GM19372 (cell line): ENCODE data around the gene CFAP97D2.
"Not testable (repeated sequence)": the region's sequence is repeated elsewhere in the genome, so short reads cannot be mapped to it uniquely, and the experiment has no call there.

Source experiments
- ATAC-seq: cut with Tn5 transposase; IDR thresholded peaks from one replicate; pipeline ENCODE4 v1.9.1; 2021; ENCODE audit warnings: mild to moderate bottlenecking, low read depth, moderate library complexity; ENCODE audit not compliant: unreplicated experiment

The CFAP97D2 gene

GRCh38 chr13:114230117-114230516, 51.1 kb downstream of the CFAP97D2 start:
- ATAC-seq = no peak

- no peak for ATAC-seq
Measured at GRCh38 chr13:114230575-114230974, 51.5 kb downstream of the CFAP97D2 start.

DNA sequence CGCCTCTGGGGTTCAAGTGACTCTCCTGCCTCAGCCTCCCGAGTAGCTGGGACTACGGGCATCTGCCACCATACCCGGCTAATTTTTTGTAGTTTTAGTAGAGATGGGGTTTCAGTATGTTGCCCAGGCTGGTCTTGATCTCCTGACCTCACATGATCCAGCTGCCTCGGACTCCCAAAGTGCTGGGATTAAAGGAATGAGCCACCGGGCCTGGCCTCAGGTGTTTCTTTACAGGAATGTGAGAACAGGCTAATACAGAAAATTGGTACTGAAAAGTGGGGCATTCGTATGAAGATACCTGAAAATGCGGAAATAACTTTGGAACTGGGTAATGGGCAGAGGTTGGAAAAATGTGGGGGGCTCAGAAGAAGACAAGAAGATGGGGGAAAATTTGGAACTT, 52.8 kb downstream of the CFAP97D2 start:
- no peak for ATAC-seq

DNA sequence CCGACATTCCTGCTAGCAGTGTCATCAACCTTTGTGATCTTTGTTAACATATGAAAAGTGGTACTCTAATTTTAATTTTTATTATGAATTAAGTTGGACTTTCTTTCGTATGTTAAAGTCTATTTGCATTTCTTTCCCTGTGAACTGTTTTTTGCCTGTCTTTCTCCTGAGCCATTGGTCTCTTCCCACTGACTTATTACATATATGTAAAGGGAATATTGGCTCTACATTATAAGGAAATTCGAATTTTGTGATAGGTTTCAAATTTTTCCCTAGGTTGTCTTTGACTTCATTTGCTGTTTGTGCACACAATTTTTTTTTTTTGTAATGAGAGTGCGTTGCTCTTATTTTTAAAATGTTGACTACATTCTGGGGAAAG, 55.2 kb downstream of the CFAP97D2 start:
- ATAC-seq = no peak

GRCh38 chr13:114234645-114235421, 55.8 kb downstream of the CFAP97D2 start, which contains the start of gene CDC16:
Gene CDC16, plus strand, starts transcription at chr13:114234897. Its CDS starts 188 bp downstream, at chr13:114235085.
- peak; percentile 93 for ATAC-seq

DNA sequence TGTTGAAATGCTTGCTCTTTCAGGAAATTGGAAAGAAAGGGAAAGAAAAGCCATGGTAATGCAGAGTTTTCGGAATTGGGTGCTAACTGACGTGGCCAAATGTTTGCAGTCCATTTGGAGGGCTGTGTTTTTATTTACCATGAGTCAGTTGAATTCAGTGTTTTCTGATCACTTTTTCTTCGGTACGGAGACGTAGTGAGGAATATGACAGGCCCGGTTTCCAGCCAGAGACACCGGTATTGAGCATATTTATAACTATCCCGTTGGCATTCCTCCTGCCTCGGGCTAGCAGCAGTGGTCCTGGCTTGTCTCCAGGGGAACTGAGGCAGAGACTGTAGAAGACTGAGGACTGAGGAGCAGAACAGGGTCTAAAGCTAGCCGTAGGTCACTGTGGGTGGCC, 56.6 kb downstream of the CFAP97D2 start:
- no peak for ATAC-seq

DNA sequence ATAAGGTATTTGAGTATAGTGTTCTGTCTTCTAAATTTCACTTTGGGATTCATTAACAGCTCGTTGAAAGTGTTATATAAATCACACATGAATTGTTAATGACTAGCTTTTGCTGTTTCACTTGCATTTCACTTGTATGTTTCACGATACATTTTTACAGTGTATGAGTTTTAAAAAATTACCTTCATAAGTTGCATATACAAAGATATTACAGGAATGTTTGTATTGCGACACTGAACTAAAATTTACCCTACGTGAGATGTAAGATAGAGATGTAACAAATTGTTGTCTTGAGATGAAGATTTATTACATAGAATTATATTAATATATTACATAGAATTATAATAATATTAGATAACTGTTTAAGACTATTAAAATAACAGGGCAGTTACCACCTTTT, 57.2 kb downstream of the CFAP97D2 start:
- no peak for ATAC-seq

DNA sequence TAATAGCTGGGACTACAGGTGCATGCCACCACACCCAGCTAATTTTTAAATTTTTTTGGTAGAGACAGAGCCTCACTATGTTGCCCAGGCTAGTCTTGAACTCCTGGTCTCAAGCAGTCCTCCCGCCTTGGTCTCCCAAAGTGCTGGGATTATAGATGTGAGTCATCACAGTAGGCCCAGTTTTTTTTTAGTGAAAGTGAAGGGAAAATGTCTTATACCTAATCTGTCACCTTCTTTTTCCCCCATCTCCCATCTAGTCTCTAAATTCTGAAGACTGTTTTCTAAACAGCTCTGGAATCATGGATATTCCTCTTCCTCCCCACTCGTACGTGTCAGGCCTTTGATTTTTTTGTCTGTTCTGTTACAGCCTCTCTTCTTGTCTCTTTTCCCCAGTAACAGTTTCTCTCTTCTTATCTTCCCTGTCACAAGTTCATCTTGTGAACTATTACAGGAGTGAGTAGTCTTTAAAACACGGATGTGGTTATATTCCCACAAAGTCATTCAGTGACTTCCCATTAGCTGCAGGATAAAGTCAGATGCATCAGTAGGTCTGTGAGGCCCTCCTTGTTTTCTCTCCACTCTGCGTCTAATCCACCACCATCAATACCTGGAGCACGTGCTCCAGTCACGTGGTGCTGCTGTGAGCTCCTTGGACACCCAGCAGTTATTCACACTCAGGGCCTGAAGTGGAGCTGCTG, 58.5 kb downstream of the CFAP97D2 start:
- ATAC-seq = no peak

- ATAC-seq = no peak
Measured at GRCh38 chr13:114241918-114242317, 62.9 kb downstream of the CFAP97D2 start.

DNA sequence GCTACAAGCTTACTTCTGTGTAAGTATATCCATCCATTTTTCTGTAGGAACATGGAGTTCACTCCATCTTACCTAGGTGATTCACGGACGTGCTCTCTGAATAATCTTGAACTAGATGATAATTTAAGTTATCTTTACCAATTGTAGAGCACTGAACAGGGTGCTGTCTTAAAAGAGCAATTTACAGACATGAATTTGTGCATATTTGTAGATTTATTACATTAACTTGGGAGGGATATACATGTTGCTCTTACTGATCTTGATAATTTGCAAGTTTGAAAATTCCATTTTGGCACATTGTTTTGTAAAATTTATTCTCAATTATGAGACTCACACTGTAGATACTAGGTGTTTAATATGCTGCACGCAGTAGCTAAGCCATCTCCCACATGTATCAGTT, 64.9 kb downstream of the CFAP97D2 start:
- ATAC-seq = no peak

DNA sequence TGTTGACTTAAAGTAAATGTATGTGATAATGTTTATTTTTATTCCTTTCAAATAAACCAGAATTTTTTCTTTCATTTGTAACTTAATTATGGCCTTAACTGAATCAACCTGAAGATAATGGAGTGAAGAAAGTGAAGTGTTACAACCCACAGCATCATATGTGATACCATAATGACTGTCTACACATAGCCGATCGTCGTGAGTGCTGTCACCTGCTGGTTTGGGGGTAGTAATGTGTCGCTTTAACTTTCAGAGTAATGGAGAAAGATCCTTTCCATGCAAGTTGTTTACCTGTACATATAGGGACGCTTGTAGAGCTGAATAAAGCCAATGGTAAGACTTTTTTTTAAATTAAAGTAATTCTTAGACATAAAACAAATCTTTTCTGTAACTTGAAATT, 65.6 kb downstream of the CFAP97D2 start:
- no peak for ATAC-seq

- no peak for ATAC-seq
Measured at GRCh38 chr13:114248011-114248410, 69.0 kb downstream of the CFAP97D2 start.

- no peak for ATAC-seq
Measured at GRCh38 chr13:114249077-114249476, 70.0 kb downstream of the CFAP97D2 start.

- not testable (repeated sequence) for ATAC-seq
Measured at GRCh38 chr13:114251639-114252440, 72.8 kb downstream of the CFAP97D2 start.

- no peak for ATAC-seq
Measured at GRCh38 chr13:114256547-114256946, 77.5 kb downstream of the CFAP97D2 start.

GRCh38 chr13:114257014-114257413, 78.0 kb downstream of the CFAP97D2 start:
- no peak for ATAC-seq

DNA sequence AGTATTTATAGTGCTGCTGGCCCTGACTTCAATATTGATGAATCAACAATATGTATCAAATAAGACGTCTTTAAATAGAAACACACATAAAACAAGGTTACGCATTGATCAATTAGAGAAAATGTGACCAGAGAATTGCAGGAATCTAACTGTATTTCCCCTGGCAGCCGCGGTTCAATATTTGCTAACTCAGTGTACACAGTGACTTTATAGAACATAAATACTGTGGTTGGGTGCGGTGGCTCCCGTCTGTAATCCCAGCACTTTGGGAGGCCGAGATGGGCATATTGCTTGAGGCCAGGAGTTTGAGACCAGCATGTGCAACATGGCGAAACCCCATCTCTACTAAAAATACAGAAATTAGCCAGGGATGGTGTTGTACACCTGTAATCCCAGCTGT, 79.5 kb downstream of the CFAP97D2 start:
- ATAC-seq = no peak

DNA sequence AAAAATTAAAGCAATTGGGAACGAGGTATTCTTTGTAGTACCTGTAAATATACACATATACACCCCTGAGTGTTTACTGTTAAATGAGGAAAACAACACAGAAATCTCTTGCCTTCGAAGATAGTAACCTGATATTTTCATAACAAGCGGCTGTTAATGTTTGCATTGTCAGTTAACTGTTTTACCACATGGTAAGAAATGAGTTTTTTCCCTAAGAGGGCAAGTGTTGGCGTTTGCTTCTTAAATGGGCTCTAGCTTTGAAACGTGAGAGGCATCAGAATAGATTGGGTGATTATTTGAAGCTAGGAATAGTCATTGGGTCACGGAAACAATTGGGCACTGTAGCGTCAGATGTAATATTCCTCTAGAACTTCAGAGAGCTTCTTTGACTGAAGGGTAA, 80.3 kb downstream of the CFAP97D2 start:
- ATAC-seq = no peak

GRCh38 chr13:114259974-114260373, 80.9 kb downstream of the CFAP97D2 start:
- no peak for ATAC-seq

- no peak for ATAC-seq
Measured at GRCh38 chr13:114260814-114261213, 81.8 kb downstream of the CFAP97D2 start.

GRCh38 chr13:114261328-114261965, 82.4 kb downstream of the CFAP97D2 start:
- ATAC-seq = no peak
